HG03521 (cell line): ENCODE measurements around the gene ILF3.
A peak's percentile ranks its signal among the peaks of the same experiment; 100 is the strongest.
"Not testable (repeated sequence)": the region's sequence is repeated elsewhere in the genome, so short reads cannot be mapped to it uniquely, and the experiment has no call there.

Experiments used
- ATAC-seq: cut with Tn5 transposase; IDR thresholded peaks from one replicate; pipeline ENCODE4 v1.9.1; 2021; ENCODE audit warnings: mild to moderate bottlenecking, moderate library complexity; ENCODE audit not compliant: unreplicated experiment

The ILF3 gene

GRCh38 chr19:10642473-10643171 lies 11.5 kb upstream of the ILF3 start:
- no peak for ATAC-seq

DNA sequence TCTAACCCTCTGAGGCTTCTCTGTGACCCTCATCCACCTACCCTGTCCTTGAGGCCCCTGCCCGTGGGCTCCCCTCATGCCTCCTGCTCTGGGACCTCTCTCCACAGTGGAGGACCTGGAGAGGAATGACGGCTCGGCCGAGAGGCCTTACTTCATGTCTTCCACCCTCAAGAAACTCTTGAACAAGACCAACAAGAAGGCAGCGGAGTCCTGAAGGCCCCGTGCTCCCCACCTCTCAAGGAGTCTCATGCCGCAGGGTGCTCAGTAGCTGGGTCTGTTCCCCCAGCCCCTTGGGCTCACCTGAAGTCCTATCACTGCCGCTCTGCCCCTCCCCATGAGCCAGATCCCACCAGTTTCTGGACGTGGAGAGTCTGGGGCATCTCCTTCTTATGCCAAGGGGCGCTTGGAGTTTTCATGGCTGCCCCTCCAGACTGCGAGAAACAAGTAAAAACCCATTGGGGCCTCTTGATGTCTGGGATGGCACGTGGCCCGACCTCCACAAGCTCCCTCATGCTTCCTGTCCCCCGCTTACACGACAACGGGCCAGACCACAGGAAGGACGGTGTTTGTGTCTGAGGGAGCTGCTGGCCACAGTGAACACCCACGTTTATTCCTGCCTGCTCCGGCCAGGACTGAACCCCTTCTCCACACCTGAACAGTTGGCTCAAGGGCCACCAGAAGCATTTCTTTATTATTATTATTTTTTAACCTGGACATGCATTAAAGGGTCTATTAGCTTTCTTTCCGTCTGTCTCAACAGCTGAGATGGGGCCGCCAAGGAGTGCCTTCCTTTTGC lies 10.8 kb upstream of the ILF3 start:
- ATAC-seq = no peak

- no peak for ATAC-seq
These were observed 10.2 kb upstream of the ILF3 start for GRCh38 chr19:10643968-10644259.

DNA sequence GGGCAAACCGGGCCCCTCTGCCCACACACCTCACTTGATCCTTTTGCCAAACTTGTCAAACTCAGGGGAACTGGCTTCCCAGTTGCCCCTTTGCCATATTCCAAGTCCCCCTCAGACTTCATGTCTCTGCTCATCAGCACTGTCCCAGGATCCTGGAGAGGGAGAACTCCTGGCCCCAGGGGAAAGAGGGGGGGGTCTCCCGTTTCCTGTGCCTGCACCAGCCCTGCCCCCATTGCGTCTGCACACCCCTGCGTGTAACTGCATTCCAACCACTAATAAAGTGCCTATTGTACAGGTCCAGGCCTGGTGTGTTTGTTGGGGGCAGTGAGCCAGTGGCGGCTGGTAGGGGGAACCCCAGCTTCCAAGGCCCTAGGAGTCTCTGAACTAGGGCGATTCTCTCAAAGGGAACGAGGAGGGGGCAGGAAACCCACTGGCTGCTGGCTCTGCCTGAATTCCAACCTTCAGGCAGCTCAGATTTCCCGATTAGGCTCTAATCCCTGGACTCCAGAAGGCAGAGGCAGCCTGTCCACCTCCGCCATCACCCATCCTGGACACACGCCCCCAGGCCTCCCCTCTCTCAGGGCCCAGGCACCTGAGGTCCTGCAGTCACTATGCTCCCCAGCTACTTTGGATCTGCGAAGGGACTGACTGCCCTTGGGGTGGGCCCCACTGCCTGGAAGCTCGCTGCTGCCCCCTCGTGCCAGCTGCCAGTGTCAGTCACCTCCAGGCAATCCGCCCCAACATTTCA lies 9.7 kb upstream of the ILF3 start:
- no peak for ATAC-seq

DNA sequence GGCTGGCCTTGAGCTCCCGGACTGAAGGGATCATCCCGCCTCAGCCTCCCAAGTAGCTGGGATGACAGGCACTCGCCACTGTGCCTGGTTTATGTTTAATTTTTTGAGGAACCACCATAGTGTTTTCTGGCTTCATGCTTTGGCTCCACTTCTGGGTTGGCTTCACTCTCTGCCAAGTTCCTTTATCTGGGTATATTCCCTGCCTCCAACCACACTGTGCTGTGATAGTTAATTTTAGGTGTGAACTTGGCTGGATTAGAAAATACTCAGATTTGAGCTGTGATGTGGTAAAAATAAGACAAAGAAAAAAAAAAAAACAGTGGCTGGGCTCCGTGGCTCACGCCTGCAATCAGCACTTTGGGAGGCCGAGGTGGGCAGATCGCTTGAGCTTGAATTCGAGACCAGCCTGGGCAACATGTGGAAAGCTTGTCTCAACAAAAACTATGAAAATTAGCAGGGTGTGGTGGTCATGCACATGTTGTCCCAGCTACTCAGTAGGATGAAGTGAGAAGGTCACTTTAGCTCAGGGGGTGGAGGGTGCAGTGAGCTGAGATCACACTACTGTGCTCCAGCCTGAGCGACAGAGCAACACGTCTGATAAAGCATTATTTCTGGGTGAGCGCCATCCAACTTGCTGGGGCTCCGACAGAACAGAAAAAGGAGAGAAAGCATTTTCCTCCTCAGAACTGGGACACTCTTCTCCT lies 7.5 kb upstream of the ILF3 start:
- no peak for ATAC-seq

DNA sequence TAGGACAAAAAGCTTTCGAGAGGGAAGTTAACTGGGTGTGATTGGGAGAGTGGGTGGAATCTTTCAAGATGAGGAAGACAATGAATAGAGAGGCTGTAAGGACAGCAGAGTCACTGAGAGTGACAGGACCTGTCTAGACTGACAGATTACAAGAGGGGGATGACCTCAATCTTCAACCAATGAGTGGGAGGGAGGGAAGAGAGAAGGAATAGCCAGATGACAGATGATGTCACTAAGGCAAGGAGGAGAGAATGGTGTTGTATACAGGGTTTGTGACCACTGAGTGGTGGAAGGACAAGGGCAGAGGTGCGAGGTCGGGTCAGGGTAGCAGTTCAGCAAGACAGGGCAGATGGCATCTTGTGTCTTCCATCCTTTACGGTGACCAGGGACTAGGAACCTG lies 5.8 kb upstream of the ILF3 start:
- no peak for ATAC-seq

- ATAC-seq = no peak
These were observed 2.3 kb upstream of the ILF3 start for GRCh38 chr19:10651851-10652250.

DNA sequence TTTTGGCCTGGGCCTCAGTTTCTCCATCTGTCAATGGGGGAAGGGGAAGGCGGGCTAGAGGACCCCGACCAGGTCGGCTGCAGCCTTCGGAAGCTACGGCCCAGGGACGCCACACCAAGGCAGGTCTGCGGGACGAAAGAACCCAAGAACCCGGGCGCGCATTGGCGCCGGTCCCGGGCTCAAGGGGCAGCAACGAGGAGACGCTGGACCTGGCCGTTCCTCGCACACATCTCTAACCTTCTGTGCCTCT lies 739 bp upstream of the ILF3 start:
- no peak for ATAC-seq

GRCh38 chr19:10654610-10655456 lies 687 bp downstream of the ILF3 start:
- ATAC-seq = peak; percentile 18

- no peak for ATAC-seq
These were observed 1.5 kb downstream of the ILF3 start for GRCh38 chr19:10655457-10656312.

- ATAC-seq = no peak
These were observed 6.2 kb downstream of the ILF3 start for GRCh38 chr19:10660346-10660745.

- ATAC-seq = no peak
These were observed 7.8 kb downstream of the ILF3 start for GRCh38 chr19:10661946-10662345.

GRCh38 chr19:10662384-10663251 lies 8.5 kb downstream of the ILF3 start:
- no peak for ATAC-seq

GRCh38 chr19:10663252-10663563 lies 9.1 kb downstream of the ILF3 start:
- ATAC-seq = not testable (repeated sequence)

GRCh38 chr19:10667867-10668266 lies 13.7 kb downstream of the ILF3 start:
- ATAC-seq = no peak

DNA sequence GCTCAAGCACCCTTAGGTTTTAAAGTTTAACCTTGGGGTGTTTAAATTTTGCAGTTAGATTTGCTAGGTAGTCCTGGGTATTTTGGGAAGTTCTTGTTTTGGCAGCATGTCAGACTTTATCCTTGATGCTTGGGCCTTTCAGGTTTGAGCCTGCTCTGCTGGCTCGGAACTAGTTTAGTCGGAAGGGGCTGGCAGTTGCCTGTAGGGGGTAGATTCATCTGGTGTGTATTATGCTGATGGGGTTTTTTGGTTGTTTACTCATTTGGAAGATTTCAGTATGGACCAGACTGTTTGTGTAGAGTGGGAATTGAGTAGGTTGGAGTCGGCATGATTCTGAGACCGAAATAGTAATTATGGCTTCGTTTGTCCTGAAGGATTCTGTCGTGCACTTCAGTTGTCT lies 15.1 kb downstream of the ILF3 start:
- no peak for ATAC-seq

DNA sequence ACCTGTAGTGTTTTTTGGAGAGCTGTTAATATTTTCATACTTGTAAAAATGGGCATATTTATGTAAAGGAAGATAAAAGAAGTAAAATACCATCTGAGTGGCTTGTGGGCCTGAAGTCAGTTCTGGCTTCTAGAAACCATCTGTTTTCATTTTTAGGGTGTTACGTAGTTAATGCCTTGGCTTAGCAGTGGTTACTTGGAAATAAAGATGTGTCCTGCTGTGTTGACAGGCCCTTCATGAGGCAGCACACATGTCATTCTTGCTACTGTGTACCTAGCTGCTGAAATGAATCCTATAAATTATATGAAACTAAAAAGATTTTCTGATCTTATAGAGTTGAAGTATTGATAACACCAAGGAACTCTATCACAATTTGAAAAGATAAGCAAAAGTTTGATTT lies 16.0 kb downstream of the ILF3 start:
- ATAC-seq = no peak

GRCh38 chr19:10670876-10671804 lies 17.0 kb downstream of the ILF3 start:
- ATAC-seq = no peak
